GM23248 (cell line): Measurements from ENCODE around the gene KIF3B. TPM values are rescaled to one million over a fixed set of nuclear protein-coding genes. Genes with fewer than 3 reads are reported as not detected.
"Not testable (repeated sequence)": the region's sequence is repeated elsewhere in the genome, so short reads cannot be mapped to it uniquely, and the experiment has no call there.

Experiments
- DNase-seq: peaks from one replicate; pipeline ENCODE4 v3.0.0-alpha.2; 2015
- H2AFZ ChIP-seq: fragments of 200-600 bp; sonication (generic); 2 replicates; pipeline ENCODE4 v1.6.1; 2016; ENCODE audit warnings: antibody characterized with exemption
- H3F3A ChIP-seq: fragments of 200-600 bp; sonication (generic); 2 replicates; pipeline ENCODE4 v1.6.1; 2016; ENCODE audit warnings: mild to moderate bottlenecking, antibody characterized with exemption, mixed run types; ENCODE audit not compliant: insufficient read depth
- H3K27ac ChIP-seq: fragments of 200-600 bp; sonication (generic); 2 replicates; pipeline ENCODE4 v1.5.1; 2016; ENCODE audit warnings: mild to moderate bottlenecking
- H3K27me3 ChIP-seq: fragments of 200-600 bp; sonication (generic); replicated peaks from 2 replicates; pipeline ENCODE4 v1.6.1; 2016; ENCODE audit warnings: mild to moderate bottlenecking; ENCODE audit not compliant: insufficient read depth
- H3K36me3 ChIP-seq: fragments of 200-600 bp; sonication (generic); 2 replicates; pipeline ENCODE4 v1.6.1; 2016; ENCODE audit warnings: low read depth, mild to moderate bottlenecking
- H3K4me1 ChIP-seq: fragments of 200-600 bp; sonication (generic); 2 replicates; pipeline ENCODE4 v1.6.1; 2016; ENCODE audit warnings: mild to moderate bottlenecking; ENCODE audit not compliant: insufficient read depth
- H3K4me2 ChIP-seq: fragments of 200-600 bp; sonication (generic); one replicate; pipeline ENCODE4 v1.6.1; 2016; ENCODE audit warnings: mild to moderate bottlenecking; ENCODE audit not compliant: unreplicated experiment
- H3K4me3 ChIP-seq: fragments of 200-600 bp; sonication (generic); 2 replicates; pipeline ENCODE4 v1.5.1; 2016; ENCODE audit warnings: mild to moderate bottlenecking
- H3K79me2 ChIP-seq: fragments of 200-600 bp; sonication (generic); 2 replicates; pipeline ENCODE4 v1.6.1; 2016; ENCODE audit warnings: mild to moderate bottlenecking; ENCODE audit not compliant: insufficient read depth
- H3K9ac ChIP-seq: fragments of 200-600 bp; sonication (generic); 2 replicates; pipeline ENCODE4 v1.6.1; 2016; ENCODE audit warnings: mild to moderate bottlenecking
- H3K9me2 ChIP-seq: fragments of 200-600 bp; sonication (generic); 2 replicates; pipeline ENCODE4 v1.6.1; 2016; ENCODE audit warnings: mixed run types, mild to moderate bottlenecking, moderate library complexity; ENCODE audit not compliant: insufficient read depth
- H3K9me3 ChIP-seq: fragments of 200-600 bp; sonication (generic); one replicate; pipeline ENCODE4 v1.6.1; 2017; ENCODE audit warnings: low read depth
- H4K20me1 ChIP-seq: fragments of 200-600 bp; sonication (generic); 2 replicates; pipeline ENCODE4 v1.6.0; 2016; ENCODE audit not compliant: insufficient read depth
- EZH2 ChIP-seq: fragments of 200-600 bp; sonication (generic); IDR thresholded peaks from 2 replicates; pipeline ENCODE4 v1.6.1; 2018; ENCODE audit warnings: antibody characterized with exemption, mild to moderate bottlenecking; ENCODE audit not compliant: insufficient read depth, poor library complexity, severe bottlenecking
- EZH2phosphoT487 ChIP-seq: fragments of 200-600 bp; sonication (generic); IDR thresholded peaks from 2 replicates; pipeline ENCODE4 v1.6.1; 2018; ENCODE audit warnings: antibody characterized with exemption, moderate library complexity, mild to moderate bottlenecking, low read depth; ENCODE audit not compliant: insufficient read depth
- WGBS, 2 experiments: methylation state at CpG; one replicate each; pipeline ENCODE4 v1.1.6; 2015 to 2017; ENCODE audit warnings: low lambda C conversion rate in 2 of 2, low coverage in 1 of 2; ENCODE audit errors: missing lambda C conversion rate in 2 of 2; 5-methylcytosine and 5-hydroxymethylcytosine counted together
- in situ Hi-C: fragments of 300-500 bp; cut with MboI; formaldehyde crosslinking; loops from 2 replicates; pipeline ENCODE4 v1.15.0; 2020
- polyA plus RNA-seq: library from polyadenylated mRNA; unstranded; fragments of >200 nt; fragmentation: Nextera tagmentation; extraction: Ambion mirVana; gene quantifications from 2 replicates; pipeline ENCODE4 v1.2.1, GENCODE V29; 2016
- total RNA-seq: library from RNA; depleted of rRNA; stranded (reverse); fragments of >200 nt; shearing (Covaris generic); gene quantifications from 2 replicates; pipeline ENCODE4 v1.2.3, GENCODE V29; 2014

The KIF3B gene
- total and polyA plus RNA-seq, 2 experiments from 2014 or later = 8.8 to 28.3 TPM

DNA sequence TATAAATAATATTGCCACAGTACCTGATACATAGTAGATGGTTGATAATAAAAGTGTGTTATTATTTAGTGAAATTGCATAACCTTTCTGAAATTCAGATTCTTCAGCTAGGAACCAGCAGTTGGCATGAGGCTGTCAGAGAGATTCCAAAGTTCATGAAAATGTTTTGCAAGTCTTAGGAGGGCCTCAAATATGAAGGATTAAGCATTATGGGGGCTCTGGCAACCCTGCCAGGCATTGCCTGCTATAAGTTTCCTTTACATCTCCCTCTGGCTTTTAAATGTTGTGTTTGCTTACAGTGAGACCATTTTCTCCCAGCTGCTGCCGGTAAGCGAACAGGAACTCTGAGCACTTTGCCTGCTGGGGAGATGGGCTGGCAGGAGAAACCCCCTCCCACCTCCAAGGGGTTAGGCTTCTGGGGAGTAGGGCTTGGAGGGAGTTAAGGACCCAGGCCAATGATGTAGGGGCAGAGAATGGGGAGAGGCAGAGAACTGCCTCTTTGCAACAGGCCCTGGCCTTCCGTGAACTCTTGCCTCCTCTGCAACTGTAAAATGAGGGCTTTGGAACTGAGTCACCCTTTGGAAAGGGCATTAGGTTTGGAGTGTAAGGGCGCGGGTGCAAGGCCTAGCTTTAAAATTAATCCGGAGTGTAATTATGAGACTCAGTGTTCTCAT, 33.2 kb upstream of the KIF3B start:
- no peaks in the 10 kb centered on the region for H3K36me3 ChIP-seq
- H3K27me3 ChIP-seq = no peaks in the 10 kb centered on the region
- H3K4me2 ChIP-seq = no peak overlapping the region
- H3F3A ChIP-seq = no peaks in the 10 kb centered on the region
- 86 to 89% methylated on average over 6 of the region's 6 CpGs for WGBS, 2 experiments
- in situ Hi-C loops = no loop called here
- H3K9me2 ChIP-seq = no peaks in the 10 kb centered on the region
- H3K9ac ChIP-seq = no peak overlapping the region
- H3K27ac ChIP-seq = no peak overlapping the region
- no peak overlapping the region for H3K4me3 ChIP-seq
- H2AFZ ChIP-seq = peak overlapping the region; percentile 42; the same call in 1 of the 2 replicates
- no peaks in the 10 kb centered on the region for H3K79me2 ChIP-seq
- peak; percentile 26 for DNase-seq
- no peaks in the 10 kb centered on the region for H3K9me3 ChIP-seq
- TF ChIP-seq EZH2 (no peak), EZH2phosphoT487 (no peak)
- H4K20me1 ChIP-seq = no peaks in the 10 kb centered on the region
- H3K4me1 ChIP-seq = no peaks in the 10 kb centered on the region

DNA sequence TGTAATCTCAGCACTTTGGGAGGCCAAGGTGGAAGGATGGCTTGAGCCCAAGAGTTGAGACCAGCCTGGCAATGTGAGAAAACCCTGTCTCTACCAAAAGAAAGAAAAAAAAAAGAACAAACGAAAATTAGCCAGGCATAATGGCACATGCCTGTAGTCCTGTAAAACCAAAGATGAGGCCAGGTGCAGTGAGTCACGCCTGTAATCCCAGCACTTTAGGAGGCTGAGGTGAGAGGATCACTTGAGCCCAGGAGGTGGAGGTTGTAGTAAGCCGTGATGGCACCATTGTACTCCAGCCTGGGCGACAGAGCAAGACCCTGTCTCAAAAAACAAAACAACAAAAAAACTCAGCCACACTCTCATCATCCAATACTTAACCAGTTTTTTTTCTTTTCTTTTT, 32.5 kb upstream of the KIF3B start:
- in situ Hi-C loops = no loop called here
- WGBS, 2 experiments = 88 to 94% methylated on average over 4 of the region's 4 CpGs
- TF ChIP-seq EZH2phosphoT487 = no peak

DNA sequence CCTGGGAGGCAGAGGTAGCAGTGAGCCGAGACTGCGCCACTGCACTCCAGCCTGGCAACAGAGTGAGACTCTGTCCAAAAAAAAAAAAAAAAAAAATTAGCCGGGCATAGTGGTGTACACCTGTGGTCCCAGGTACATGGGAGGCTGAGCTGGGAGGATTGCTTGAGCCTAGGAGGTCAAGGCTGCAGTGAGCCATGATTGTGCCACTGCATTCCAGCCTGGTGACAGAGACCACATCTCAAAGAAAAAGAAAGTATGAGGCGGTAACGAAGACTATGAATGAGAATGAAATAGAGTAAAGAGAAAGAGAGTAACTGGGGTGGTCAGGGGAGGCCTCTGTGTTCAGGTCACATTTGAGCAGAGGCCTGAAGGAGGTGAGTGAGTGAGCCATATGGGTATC, 31.2 kb upstream of the KIF3B start:
- 96 to 98% methylated on average over 5 of the region's 5 CpGs for whole genome bisulfite sequencing, 2 experiments
- H3K4me1 ChIP-seq, H3F3A ChIP-seq, H3K27me3 ChIP-seq, DNase-seq, H3K36me3 ChIP-seq, H3K79me2 ChIP-seq, H3K27ac ChIP-seq, H2AFZ ChIP-seq, H3K4me2 ChIP-seq, H4K20me1 ChIP-seq, in situ Hi-C loops, H3K9ac ChIP-seq, H3K9me3 ChIP-seq, H3K9me2 ChIP-seq, H3K4me3 ChIP-seq: not testable (repeated sequence)

More for the DNA sequence above, 32.5 kb upstream of the KIF3B start:
- Histone ChIP-seq H3K9me3 (no peaks in the 10 kb centered on the region), H3K79me2 (no peaks in the 10 kb centered on the region), H3K27ac (no peak overlapping the region), H3K9me2 (no peaks in the 10 kb centered on the region), H3K4me2 (no peak overlapping the region), H3K27me3 (no peaks in the 10 kb centered on the region), H3K9ac (no peak overlapping the region), H2AFZ (no peak overlapping the region), H3K4me3 (no peak overlapping the region), H3K36me3 (no peaks in the 10 kb centered on the region), H3K4me1 (no peaks in the 10 kb centered on the region), H3F3A (no peaks in the 10 kb centered on the region), H4K20me1 (no peaks in the 10 kb centered on the region)
- no peak for DNase-seq

- Histone ChIP-seq H4K20me1 (no peaks in the 10 kb centered on the region), H3K79me2 (no peaks in the 10 kb centered on the region), H3K9me3 (no peaks in the 10 kb centered on the region), H3K9me2 (no peaks in the 10 kb centered on the region), H3K4me2 (no peak overlapping the region), H3F3A (no peaks in the 10 kb centered on the region), H3K4me1 (no peaks in the 10 kb centered on the region), H3K4me3 (no peak overlapping the region), H3K27ac (no peak overlapping the region), H3K9ac (no peak overlapping the region), H2AFZ (no peak overlapping the region), H3K27me3 (no peaks in the 10 kb centered on the region), H3K36me3 (no peaks in the 10 kb centered on the region)
- DNase-seq = peak; percentile 45
- in situ Hi-C loops = no loop called here
- no peak for TF ChIP-seq EZH2
- 33 to 42% methylated on average over 5 of the region's 5 CpGs for WGBS, 2 experiments
Observed at GRCh38 chr20:32248043-32248442, 29.4 kb upstream of the KIF3B start.
